GM12801 (cell line): Measurements from ENCODE around the gene KCNMA1.

ENCODE experiments used
- TF ChIP-seq, protein P1 (sequence below): IDR thresholded peaks from one replicate; pipeline ENCODE4 v1.5.1; 2011; ENCODE audit warnings: control low read depth; ENCODE audit not compliant: insufficient read length; ENCODE audit errors: extremely low read depth

The KCNMA1 gene

GRCh38 chr10:77190291-77190690 lies 447.3 kb downstream of the KCNMA1 start:
- TF ChIP-seq, protein P1, sequence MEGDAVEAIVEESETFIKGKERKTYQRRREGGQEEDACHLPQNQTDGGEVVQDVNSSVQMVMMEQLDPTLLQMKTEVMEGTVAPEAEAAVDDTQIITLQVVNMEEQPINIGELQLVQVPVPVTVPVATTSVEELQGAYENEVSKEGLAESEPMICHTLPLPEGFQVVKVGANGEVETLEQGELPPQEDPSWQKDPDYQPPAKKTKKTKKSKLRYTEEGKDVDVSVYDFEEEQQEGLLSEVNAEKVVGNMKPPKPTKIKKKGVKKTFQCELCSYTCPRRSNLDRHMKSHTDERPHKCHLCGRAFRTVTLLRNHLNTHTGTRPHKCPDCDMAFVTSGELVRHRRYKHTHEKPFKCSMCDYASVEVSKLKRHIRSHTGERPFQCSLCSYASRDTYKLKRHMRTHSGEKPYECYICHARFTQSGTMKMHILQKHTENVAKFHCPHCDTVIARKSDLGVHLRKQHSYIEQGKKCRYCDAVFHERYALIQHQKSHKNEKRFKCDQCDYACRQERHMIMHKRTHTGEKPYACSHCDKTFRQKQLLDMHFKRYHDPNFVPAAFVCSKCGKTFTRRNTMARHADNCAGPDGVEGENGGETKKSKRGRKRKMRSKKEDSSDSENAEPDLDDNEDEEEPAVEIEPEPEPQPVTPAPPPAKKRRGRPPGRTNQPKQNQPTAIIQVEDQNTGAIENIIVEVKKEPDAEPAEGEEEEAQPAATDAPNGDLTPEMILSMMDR = no peak

GRCh38 chr10:77189520-77189919 lies 448.1 kb downstream of the KCNMA1 start:
- TF ChIP-seq, protein P1 = no peak

- TF ChIP-seq, protein P1 = no peak
Observed at GRCh38 chr10:77189075-77189474, 448.5 kb downstream of the KCNMA1 start.

DNA sequence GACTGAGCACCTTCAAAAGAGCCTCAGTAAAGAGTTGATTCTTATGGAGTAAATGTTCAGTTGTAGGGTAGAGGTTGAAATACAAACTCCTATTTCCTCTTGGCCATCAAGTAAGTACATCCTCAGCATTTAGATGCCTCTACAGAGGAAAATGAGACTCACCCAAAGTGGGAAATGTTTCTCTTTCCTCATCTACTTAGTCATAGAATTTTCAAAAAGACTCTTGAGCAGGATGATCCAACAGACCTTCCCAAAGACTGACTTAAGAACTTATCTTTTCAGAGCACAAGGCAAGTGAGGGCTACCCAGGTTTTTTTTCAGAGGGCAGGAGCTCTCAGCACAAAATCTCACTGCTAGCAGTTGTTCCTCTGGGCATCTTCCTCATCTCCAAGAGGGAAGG lies 449.1 kb downstream of the KCNMA1 start:
- TF ChIP-seq, protein P1 = no peak

DNA sequence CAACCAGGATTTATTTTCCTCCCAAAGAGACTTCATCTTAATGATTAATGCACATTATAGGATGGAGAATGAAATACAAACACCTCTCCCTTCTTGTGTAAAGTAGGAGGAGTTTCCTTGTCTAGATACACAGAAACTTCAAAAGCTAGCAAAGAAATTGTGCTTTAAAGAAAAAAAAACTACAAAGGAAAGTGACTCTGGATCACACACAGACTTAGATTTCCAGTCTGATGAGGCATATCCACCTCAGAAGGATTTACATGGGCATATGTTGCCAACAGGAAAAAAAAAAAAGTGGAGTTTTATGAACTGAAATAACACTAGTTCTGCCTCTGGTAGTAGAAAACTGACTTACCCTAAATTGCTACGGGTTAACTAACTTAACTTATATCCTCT lies 449.6 kb downstream of the KCNMA1 start:
- TF ChIP-seq, protein P1 = no peak

DNA sequence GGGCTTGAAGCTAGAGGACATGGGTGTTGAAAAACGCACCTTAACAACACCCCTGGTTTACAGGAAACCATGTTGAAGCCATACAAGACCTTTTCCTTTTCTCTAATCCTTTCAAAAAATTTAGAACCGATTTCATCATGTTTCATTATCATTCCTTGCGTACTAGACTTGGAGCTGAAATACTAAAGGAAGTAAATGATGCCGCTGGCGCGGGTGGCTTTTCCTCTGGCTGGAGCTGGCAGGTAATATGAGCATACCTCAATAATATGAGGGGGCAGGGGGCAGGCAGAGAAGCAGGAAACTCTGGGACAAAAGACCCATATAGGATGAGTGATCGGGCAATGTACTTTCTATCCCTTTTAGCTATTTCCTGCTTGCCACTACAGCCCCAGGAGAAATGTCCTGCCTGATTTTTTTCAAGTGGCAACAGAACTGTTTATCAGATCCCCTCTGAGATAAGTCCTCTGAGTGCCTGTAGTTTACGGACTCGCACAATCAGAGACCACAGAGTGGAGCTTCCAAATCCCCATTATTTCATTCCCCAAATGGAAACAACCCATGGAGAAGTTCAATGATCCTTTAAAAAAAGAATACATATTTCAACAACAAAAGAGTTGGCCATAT lies 450.1 kb downstream of the KCNMA1 start:
- TF ChIP-seq, protein P1 = no peak

GRCh38 chr10:77186936-77187335 lies 450.7 kb downstream of the KCNMA1 start:
- TF ChIP-seq, protein P1 = no peak
